RWPE2 (cell line): Measurements from ENCODE around the gene SLC16A8.

Experiments used
- ATAC-seq: fragments of 200-7000 bp; cut with Tn5 transposase; 3 replicates; pipeline ENCODE4 v1.9.1; 2021; ENCODE audit warnings: low read depth
- DNase-seq: peaks from one replicate; pipeline ENCODE4 v3.0.0-alpha.2; 2020; ENCODE audit warnings: low spot score
- H3K27ac ChIP-seq: fragments of 450-650 bp; 2 replicates; pipeline ENCODE4 v1.5.1; 2017; ENCODE audit warnings: mild to moderate bottlenecking; ENCODE audit not compliant: poor library complexity, severe bottlenecking
- H3K27me3 ChIP-seq: fragments of 250-450 bp; sonication (Bioruptor Pico); 2 replicates; pipeline ENCODE4 v1.5.1; 2021; ENCODE audit warnings: mild to moderate bottlenecking, moderate library complexity; ENCODE audit not compliant: insufficient read depth, poor library complexity, severe bottlenecking
- H3K36me3 ChIP-seq: fragments of 250-450 bp; sonication (Bioruptor Pico); 2 replicates; pipeline ENCODE4 v1.5.1; 2020; ENCODE audit warnings: low read depth, mild to moderate bottlenecking, moderate library complexity
- H3K4me1 ChIP-seq: fragments of 250-450 bp; sonication (Bioruptor Pico); 2 replicates; pipeline ENCODE4 v1.5.1; 2021; ENCODE audit warnings: mild to moderate bottlenecking, moderate library complexity; ENCODE audit not compliant: insufficient read depth, poor library complexity, severe bottlenecking
- H3K4me3 ChIP-seq: fragments of 250-450 bp; sonication (Bioruptor Pico); 2 replicates; pipeline ENCODE4 v1.5.1; 2021; ENCODE audit warnings: mild to moderate bottlenecking, moderate library complexity; ENCODE audit not compliant: severe bottlenecking
- H3K9me3 ChIP-seq: fragments of 250-450 bp; sonication (Bioruptor Pico); 2 replicates; pipeline ENCODE4 v1.5.1; 2021; ENCODE audit warnings: mild to moderate bottlenecking, moderate library complexity; ENCODE audit not compliant: severe bottlenecking
- CTCF ChIP-seq: fragments of 450-650 bp; IDR thresholded peaks from one replicate; pipeline ENCODE4 v1.5.1; 2017; ENCODE audit warnings: mild to moderate bottlenecking, moderate library complexity; ENCODE audit not compliant: poor library complexity, severe bottlenecking

Gene SLC16A8

DNA sequence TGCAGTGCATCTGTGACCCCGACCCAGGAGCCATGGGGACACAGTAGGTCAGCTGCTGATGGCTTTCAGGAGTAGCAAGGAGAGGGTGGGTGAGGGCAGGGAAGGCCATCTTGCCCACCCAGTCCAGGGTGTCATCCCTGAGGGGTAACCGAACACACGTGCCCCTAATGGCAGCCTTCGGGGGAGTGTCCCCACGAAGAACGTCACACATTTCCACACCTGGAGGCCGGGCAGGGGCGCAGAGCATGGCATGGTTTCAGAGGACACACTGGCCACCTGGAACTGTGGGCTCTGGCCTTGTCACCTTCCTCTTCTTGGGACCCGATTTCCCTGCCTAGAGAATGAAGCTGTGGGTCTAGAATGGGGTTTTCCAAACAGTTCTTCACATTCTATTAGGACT is 45.9 kb upstream of the SLC16A8 start:
- H3K27me3 ChIP-seq = no peaks in the 10 kb centered on the region
- no peaks in the 10 kb centered on the region for H3K36me3 ChIP-seq
- no peaks in the 10 kb centered on the region for H3K9me3 ChIP-seq
- no peak for TF ChIP-seq CTCF
- H3K27ac ChIP-seq = no peak overlapping the region
- H3K4me1 ChIP-seq = no peaks in the 10 kb centered on the region
- DNase-seq = no peak
- no peak overlapping the region for H3K4me3 ChIP-seq
- no peak for ATAC-seq

- H3K4me3 ChIP-seq = no peak overlapping the region
- H3K4me1 ChIP-seq = peaks cover 7% of the 10 kb centered on the region
- no peaks in the 10 kb centered on the region for H3K9me3 ChIP-seq
- no peak overlapping the region for H3K27ac ChIP-seq
- ATAC-seq = no peak
- no peaks in the 10 kb centered on the region for H3K27me3 ChIP-seq
- DNase-seq = no peak
- no peak for TF ChIP-seq CTCF
- H3K36me3 ChIP-seq = no peaks in the 10 kb centered on the region
These were observed 45.0 kb upstream of the SLC16A8 start for GRCh38 chr22:38129021-38129420.

DNA sequence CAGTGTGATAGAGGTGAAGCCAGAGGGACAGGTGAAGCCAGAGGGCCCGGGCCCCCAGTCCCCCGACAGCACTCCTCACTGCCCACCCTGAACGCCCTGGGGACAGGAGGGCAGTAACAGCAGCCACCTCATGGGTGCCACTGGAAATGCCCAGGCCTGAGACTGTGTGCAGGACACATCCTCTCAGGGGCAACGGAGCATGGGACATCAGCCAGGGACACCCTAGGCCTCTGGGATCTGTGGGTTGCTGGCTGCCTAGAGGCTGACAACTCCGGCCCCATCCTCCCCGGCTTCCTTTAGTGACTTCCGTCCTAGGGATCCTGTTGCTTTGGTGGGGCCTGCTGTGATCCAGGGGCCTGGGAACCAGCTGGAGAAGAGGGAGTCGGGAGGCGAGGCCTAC is 43.9 kb upstream of the SLC16A8 start:
- H3K4me3 ChIP-seq = no peak overlapping the region

GRCh38 chr22:38126928-38127668 is 43.1 kb upstream of the SLC16A8 start:
- no peak overlapping the region for H3K27ac ChIP-seq
- no peaks in the 10 kb centered on the region for H3K27me3 ChIP-seq
- no peak for DNase-seq
- ATAC-seq = no peak
- no peak for TF ChIP-seq CTCF
- no peak overlapping the region for H3K4me3 ChIP-seq
- no peaks in the 10 kb centered on the region for H3K9me3 ChIP-seq
- no peaks in the 10 kb centered on the region for H3K36me3 ChIP-seq
- H3K4me1 ChIP-seq = peaks cover 9% of the 10 kb centered on the region

More for the DNA sequence above, 43.9 kb upstream of the SLC16A8 start:
- H3K4me1 ChIP-seq = peaks cover 9% of the 10 kb centered on the region
- no peak for DNase-seq
- no peaks in the 10 kb centered on the region for H3K27me3 ChIP-seq
- TF ChIP-seq CTCF = no peak
- no peak for ATAC-seq
- H3K36me3 ChIP-seq = no peaks in the 10 kb centered on the region
- H3K27ac ChIP-seq = no peak overlapping the region
- H3K9me3 ChIP-seq = no peaks in the 10 kb centered on the region

GRCh38 chr22:38125751-38126201 is 41.8 kb upstream of the SLC16A8 start:
- no peak for TF ChIP-seq CTCF
- H3K27me3 ChIP-seq = no peaks in the 10 kb centered on the region
- no peak overlapping the region for H3K4me3 ChIP-seq
- no peak overlapping the region for H3K27ac ChIP-seq
- ATAC-seq (no peak), DNase-seq (no peak)
- no peaks in the 10 kb centered on the region for H3K36me3 ChIP-seq
- H3K9me3 ChIP-seq = no peaks in the 10 kb centered on the region
- peaks cover 9% of the 10 kb centered on the region for H3K4me1 ChIP-seq
